HG03139 (cell line): ENCODE data around the gene CDK18.

ENCODE experiments used
- ATAC-seq: cut with Tn5 transposase; IDR thresholded peaks from one replicate; pipeline ENCODE4 v1.9.1; 2021; ENCODE audit not compliant: unreplicated experiment

Gene CDK18

GRCh38 chr1:205535866-205536758, 31.6 kb downstream of the CDK18 start:
- ATAC-seq = no peak

DNA sequence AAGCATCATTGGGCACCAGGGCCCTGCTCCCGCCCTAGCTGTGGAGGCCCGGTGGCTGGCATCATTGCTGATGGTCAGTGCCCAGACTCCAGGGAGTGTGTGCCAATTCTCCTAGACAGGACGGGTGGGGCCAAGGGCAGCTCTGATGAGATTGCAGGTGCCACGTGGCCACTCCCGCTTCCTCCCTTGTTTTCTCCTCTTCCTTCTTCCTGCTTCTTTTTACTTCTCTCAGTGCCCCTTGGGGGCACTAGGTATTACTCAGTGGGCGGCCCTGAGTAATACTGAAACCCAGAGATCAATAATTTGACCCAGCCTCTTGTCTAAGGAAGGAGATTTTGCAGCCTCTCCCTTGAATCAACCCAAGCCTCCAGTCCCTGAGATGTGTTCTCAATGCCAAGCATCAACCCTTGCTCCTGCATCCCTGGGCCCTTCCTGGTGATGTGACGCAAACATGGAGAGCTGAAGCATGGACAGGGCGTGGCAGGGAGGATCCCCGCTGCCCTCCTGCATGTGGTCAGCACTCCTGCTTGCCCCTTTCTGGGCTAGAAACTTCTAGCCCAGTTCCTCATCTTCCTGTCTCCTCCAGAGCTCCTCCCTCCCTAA, 32.4 kb downstream of the CDK18 start:
- no peak for ATAC-seq

DNA sequence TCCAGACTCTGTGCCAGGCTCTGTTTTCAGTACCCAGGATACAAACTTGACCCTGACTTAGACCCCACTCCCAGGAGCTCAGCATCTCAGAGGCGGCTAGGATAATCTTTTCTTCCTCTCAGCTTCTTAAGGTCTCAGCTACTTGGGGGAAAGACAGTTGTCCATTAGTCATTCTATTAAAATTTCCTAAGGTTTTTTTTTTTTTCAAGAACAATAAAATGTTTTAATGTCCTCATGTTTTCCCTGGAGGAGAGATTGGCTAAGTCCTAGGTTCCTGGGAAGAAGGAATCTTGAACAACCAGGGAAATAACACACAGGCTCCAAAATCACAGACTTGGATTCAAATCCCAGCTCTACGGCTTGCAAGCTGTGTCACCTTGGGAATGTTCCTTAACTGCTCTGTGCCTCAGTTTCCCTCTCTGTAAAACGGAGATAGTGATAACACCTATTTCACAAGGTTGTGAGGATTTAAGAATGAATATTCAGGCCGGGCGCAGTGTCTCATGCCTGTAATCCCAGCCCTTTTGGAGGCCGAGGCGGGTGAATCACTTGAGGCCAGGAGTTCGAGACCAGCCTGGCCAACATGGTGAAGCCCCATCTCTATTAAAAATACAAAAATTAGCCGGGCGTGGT, 33.0 kb downstream of the CDK18 start:
- ATAC-seq = no peak

DNA sequence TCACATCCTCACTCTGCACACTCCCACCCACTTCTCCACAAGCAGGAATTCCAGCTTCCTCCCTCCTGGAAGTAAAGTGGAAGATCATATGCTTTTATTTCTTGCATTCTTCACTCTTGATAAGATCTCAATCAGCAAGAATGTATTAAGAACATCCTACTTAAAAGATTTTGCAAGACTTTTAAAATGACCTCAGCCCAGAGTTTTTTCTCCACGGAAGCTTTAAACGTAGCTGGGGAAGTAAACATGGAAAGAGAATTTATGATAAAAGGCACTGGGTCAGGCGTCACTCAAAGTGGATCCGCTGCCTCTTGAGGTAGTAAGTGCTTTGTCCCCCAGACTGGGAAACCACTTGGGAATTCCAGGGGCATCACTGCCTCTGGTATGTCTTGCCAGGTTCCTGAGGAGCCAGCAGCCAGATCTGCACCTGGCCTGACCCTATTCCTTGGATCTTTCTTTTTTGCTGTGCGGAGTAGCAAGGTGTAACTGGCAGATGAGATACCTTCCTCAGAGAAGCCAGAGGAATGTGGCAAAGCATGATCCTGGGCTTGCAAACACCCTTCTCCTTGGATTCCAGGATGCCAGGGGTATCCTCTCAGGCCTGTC, 33.9 kb downstream of the CDK18 start:
- no peak for ATAC-seq

DNA sequence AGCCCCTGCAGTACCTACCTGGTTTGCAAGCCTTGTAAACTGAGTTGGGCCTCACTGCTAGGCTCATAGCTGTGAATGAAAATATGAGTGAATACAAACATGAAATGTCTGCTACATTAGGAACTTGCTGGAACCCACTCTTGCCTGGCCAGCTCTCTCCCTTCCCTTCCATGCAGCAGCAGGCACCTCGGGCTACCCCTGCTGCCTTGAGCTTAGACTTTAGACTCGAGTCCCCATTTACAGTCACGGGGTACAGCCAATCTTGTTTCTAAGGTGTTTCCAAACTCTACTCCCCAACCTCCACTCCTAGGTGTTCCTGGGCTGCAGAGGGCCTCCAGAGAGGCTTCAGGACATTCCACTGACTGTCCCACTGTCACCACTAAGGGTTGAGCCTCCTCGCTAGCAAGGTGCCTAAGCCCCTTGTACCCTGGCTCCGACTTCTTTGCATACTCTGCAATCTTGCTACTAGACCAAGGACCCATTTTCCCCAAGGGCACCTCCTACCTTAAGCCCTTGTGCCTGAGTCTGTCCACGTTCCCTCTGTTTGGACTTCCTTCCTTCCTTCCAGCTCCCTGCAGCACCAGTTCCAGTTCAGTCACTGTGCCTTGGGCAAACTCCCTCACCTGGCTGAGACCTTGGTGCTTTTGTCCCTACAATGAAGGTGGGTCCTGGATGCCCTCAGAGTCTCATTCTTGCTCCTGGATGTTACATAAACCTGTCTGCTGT, 36.9 kb downstream of the CDK18 start:
- ATAC-seq = no peak

- no peak for ATAC-seq
Measured at GRCh38 chr1:205542367-205542766, 37.9 kb downstream of the CDK18 start.

GRCh38 chr1:205543351-205544301, 39.2 kb downstream of the CDK18 start:
- ATAC-seq = no peak

GRCh38 chr1:205545001-205545919, 40.8 kb downstream of the CDK18 start:
- no peak for ATAC-seq

DNA sequence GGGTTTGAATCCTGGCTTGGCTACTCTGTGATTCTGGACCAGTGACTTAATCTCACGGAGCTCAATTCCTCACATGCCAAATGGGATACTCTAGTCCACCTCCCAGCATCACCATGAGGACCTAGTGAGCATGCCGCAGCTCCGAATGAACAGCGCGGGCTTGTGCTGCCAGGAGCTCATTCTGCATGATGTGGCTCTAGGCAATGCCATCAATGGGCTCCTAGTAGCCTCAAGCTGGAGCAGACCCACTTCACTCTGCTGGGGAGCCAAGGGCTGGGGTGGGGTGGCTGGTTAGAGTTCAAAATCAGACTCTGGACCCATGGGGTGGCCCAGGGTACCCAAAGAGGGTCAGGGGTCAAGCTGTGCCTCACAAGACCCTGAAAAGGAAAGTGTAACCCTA, 41.5 kb downstream of the CDK18 start:
- no peak for ATAC-seq

- ATAC-seq = no peak
Measured at GRCh38 chr1:205546541-205546940, 42.1 kb downstream of the CDK18 start.

- no peak for ATAC-seq
Measured at GRCh38 chr1:205547936-205548827, 43.7 kb downstream of the CDK18 start.

- no peak for ATAC-seq
Measured at GRCh38 chr1:205554026-205554811, 49.8 kb downstream of the CDK18 start.

GRCh38 chr1:205561501-205562203, 57.2 kb downstream of the CDK18 start:
- ATAC-seq = no peak

- no peak for ATAC-seq
Measured at GRCh38 chr1:205563927-205564441, 59.5 kb downstream of the CDK18 start.

GRCh38 chr1:205565799-205566198, 61.3 kb downstream of the CDK18 start:
- ATAC-seq = no peak

DNA sequence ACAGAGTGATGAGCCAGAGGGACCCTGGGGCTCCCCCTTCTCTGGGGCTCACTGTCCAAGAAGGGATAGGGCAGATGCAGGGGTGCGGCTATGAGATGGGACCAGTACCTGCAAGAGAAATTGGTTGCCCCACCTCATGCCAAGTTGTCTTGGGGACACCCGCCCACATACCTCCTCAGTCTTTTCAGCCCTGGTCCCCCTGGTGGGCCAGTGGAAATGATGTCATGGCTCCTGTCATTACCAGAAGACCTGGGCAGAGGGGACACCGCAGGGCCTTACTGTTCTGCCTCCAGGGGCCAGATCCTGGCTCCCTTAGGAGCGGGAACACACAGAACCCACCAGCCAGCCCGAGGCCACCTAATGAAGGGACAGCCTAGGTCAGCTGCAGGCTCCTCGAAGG, 63.2 kb downstream of the CDK18 start:
- no peak for ATAC-seq
